Hematopoietic multipotent progenitor cell treated with erythropoietin and hydrocortisone succinate and interleukin-3 and kit ligand, for 15 days (in vitro differentiated cells): ENCODE measurements around the gene LILRB3.
A peak's percentile ranks its signal among the peaks of the same experiment; 100 is the strongest.
"Not testable (repeated sequence)": the region's sequence is repeated elsewhere in the genome, so short reads cannot be mapped to it uniquely, and the experiment has no call there.

Experiments
- DNase-seq: peaks from one replicate; pipeline ENCODE4 v3.0.0-alpha.2; 2015; ENCODE audit warnings: low spot score

Gene LILRB3

GRCh38 chr19:54189735-54190502 lies 32.9 kb downstream of the LILRB3 start:
- DNase-seq: peak; percentile 100

- no peak for DNase-seq
Observed at GRCh38 chr19:54189145-54189734, 33.6 kb downstream of the LILRB3 start, which contains the start of gene MBOAT7. MBOAT7 (minus strand) TSS chr19:54189580; CDS start chr19:54188508, 1,072 bp downstream.

GRCh38 chr19:54188215-54188871 lies 34.5 kb downstream of the LILRB3 start:
- no peak for DNase-seq

GRCh38 chr19:54186934-54187381 lies 35.8 kb downstream of the LILRB3 start:
- no peak for DNase-seq

GRCh38 chr19:54186351-54186750 lies 36.5 kb downstream of the LILRB3 start:
- DNase-seq: no peak

GRCh38 chr19:54183431-54183830 lies 39.4 kb downstream of the LILRB3 start:
- no peak for DNase-seq

- DNase-seq: not testable (repeated sequence)
Observed at GRCh38 chr19:54181894-54182293, 40.9 kb downstream of the LILRB3 start.

- no peak for DNase-seq
Observed at GRCh38 chr19:54180691-54181091, 42.1 kb downstream of the LILRB3 start.

- peak; percentile 25 for DNase-seq
Observed at GRCh38 chr19:54179921-54180461, 42.8 kb downstream of the LILRB3 start.

- no peak for DNase-seq
Observed at GRCh38 chr19:54179262-54179852, 43.5 kb downstream of the LILRB3 start.

GRCh38 chr19:54178581-54179261 lies 44.1 kb downstream of the LILRB3 start:
- peak; percentile 58 for DNase-seq

- no peak for DNase-seq
Observed at GRCh38 chr19:54173951-54174834, 48.6 kb downstream of the LILRB3 start.

- no peak for DNase-seq
Observed at GRCh38 chr19:54173359-54173699, 49.5 kb downstream of the LILRB3 start.

- DNase-seq: no peak
Observed at GRCh38 chr19:54172471-54173358, 50.1 kb downstream of the LILRB3 start, which contains the start of gene TMC4. TMC4 (minus strand) TSS chr19:54173160; CDS start chr19:54173117, 43 bp downstream.

GRCh38 chr19:54171736-54172431 lies 50.9 kb downstream of the LILRB3 start:
- DNase-seq: not testable (repeated sequence)

- no peak for DNase-seq
Observed at GRCh38 chr19:54169149-54169740, 53.6 kb downstream of the LILRB3 start.

- peak; percentile 87 for DNase-seq
Observed at GRCh38 chr19:54168174-54168917, 54.5 kb downstream of the LILRB3 start.
